Sciatic nerve (tissue), 2 donors: ENCODE measurements around the gene FAM53A. TPM values are rescaled to one million over a fixed set of nuclear protein-coding genes. Genes with fewer than 3 reads are reported as not detected.

Source experiments
- ATAC-seq: fragments of 200-7000 bp; cut with Tn5 transposase; one replicate; pipeline ENCODE4 v1.9.1; 2020; ENCODE audit warnings: mild to moderate bottlenecking, moderate library complexity
- DNase-seq: peaks from one replicate; pipeline ENCODE4 v3.0.0-alpha.2; 2020; ENCODE audit warnings: low spot score
- intact Hi-C: fragments of 100-400 bp; cut with DNase I; formaldehyde crosslinking; loops from one replicate; pipeline ENCODE4 v1.14.2; 2022
- total RNA-seq: library from RNA; stranded (reverse); fragmentation: NEBNext Ultra II Directional; extraction: Animal tissue kit (Norgen Biotek cat#: 25700); gene quantifications from one replicate; pipeline ENCODE4 v1.2.1, GENCODE V29; 2021
- donor health status: DM: no; HTN: no; CAD: no.
- donor health status: DM: no; HTN: no; CAD: no.

FAM53A gene
- total RNA-seq, 1 donor from 2014 or later, result 1.9 TPM

DNA sequence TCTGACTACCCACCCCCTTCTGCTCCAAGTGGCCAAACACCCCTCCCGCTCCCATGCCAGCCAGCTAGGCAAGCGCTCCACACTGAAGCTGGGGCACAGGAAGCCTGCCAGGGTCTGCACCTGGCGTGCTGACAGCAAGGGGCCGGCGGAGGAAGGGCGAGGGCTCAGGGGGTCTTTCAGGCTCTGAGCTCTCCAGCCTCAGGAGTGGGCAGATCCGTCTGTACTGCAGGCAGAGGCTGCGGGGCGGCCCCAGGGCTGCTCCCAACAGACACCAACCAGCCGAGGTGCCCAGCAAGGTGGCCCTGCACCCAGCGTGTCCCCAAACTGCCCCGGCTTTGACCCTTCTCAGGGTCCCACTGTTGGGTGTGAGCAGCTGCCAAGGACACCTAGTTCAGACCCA, 14.8 kb downstream of the FAM53A start:
- intact Hi-C loops, result no loop called here
- ATAC-seq, result no peak
- DNase-seq, result no peak

DNA sequence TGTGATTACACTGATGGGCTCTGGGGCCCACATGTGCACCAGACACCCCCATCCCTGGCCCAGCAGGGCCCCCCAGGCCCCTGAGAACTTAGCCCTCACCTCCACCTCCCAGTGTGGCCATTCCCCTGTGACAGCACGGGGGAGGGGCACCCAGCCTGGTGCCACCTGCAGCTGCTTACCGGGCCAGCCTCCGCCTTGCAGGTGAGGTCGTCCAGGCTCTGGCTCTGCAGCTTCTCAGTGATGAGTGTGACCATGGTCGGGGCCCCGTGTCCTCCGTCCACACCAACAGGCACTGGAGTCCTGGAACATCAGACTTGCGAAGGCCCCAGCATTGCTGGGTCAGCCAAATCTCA, 15.6 kb downstream of the FAM53A start:
- intact Hi-C loops, result no loop called here
- DNase-seq (no peak), ATAC-seq (no peak)

- intact Hi-C loops, result no loop called here
- DNase-seq, result no peak
- ATAC-seq, result no peak
These were observed 16.8 kb downstream of the FAM53A start for GRCh38 chr4:1667273-1667672.

DNA sequence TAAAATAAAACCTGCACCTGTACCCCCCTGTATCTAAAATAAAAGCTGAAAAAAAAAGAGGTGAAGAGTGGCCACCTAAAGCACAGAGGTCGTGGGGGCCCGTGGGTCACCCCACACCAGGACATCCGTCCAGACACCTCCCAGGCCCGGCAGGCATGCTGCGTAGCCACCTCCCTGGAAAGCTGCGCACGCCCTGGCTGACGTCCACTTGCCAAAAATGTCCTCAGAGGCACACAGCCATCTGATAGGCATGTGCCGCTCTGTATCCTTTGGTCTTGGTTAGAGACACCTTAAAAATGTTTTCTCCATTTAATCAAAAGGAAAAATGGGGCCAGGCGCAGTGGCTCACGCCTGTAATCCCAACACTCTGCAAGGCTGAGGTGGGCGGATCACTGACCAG, 17.7 kb downstream of the FAM53A start:
- no peak for ATAC-seq
- DNase-seq, result no peak
- intact Hi-C loops, result no loop called here

DNA sequence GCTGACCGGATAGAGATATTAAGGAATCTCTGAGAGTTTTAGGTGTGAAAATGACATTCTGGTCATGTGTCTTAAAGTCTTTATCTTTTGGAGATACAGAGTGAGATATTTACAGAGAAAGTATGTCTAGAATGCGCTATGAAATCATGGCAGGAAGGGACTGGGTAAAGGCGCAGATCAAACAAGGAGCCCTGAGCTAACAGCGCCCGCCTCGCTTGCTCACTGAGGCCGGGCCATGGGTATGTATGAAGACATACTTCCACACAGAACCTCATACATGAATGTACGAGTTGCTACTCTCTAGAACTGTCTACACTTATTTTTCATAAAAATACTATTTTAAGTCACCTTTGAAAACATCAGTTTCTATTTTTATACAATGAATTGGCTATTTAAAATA, 20.0 kb downstream of the FAM53A start:
- no peak for ATAC-seq
- intact Hi-C loops, result no loop called here
- no peak for DNase-seq

GRCh38 chr4:1663549-1663948, 20.6 kb downstream of the FAM53A start:
- no peak for DNase-seq

DNA sequence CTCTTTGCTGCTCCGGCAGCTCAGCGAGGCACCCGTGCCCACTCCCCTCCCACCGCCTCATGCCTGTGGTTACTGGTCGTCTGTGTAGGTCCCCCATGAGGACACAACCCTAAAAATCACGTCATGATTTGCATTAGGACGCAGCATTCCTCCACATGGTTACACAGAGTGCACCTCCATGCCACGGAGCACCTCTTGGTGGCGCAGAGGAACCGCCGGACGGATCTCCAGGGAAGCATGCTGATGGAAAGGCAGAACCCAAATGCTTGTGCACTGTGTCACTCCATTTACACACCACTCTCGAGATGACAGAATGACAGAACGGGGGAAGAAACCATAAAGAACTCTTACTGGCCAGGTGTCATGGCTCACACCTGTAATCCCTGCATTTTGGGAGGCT, 22.4 kb downstream of the FAM53A start:
- ATAC-seq (no peak), DNase-seq (no peak)
- intact Hi-C loops, result no loop called here

More at GRCh38 chr4:1663549-1663948, 20.6 kb downstream of the FAM53A start:
- ATAC-seq, result no peak
- intact Hi-C loops, result no loop called here

- DNase-seq (no peak), ATAC-seq (no peak)
- intact Hi-C loops, result no loop called here
These were observed 23.0 kb downstream of the FAM53A start for GRCh38 chr4:1660948-1661677.

DNA sequence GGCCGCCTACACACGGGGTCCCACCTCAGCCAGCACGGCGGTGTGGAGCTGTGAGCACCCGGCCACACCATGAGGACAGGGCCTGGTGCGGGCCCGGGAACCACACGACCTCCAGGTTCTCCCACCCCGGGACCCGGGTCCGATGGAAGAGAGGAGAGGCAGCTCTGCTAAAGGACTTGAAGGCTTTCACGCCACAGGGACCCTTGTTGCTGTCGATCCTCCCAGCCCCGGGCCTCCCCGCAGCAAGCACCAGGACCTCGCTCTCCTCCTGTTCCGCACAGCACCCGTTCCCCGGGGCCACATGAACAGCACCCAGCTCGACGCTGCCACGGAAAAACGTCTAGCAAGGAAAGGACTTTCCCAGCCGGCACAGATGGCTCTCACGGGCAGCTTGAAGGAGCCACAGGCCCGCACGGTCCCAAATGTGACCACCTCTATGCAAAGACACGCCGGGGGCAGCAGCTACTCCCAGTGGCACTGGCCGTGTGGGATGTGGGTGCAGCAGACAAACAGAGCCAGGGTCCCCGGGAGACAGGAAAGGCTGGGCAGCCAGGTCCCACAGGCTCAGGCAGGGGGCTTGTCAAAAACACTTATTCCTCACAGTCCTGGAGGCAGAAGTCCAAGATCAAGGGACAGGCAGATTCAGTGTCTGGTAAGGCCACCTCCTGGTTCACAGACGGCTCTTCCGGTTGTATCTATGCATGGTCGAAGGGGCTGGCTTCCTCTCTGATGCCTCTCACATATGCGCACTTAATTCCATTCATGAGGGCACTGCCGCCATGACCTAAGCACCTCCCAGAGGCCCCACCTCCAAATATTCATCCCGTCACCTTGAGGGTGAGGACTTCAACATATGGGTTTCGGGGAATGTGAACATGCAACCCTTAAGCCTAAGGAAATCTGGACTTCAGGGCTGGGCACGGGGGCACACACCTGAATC, 24.7 kb downstream of the FAM53A start:
- no peak for ATAC-seq
- DNase-seq, result no peak
- intact Hi-C loops, result no loop called here

GRCh38 chr4:1658581-1658980, 25.5 kb downstream of the FAM53A start:
- intact Hi-C loops, result no loop called here
- no peak for ATAC-seq
- no peak for DNase-seq

GRCh38 chr4:1658146-1658545, 26.0 kb downstream of the FAM53A start:
- DNase-seq, result no peak
- intact Hi-C loops, result no loop called here
- no peak for ATAC-seq

DNA sequence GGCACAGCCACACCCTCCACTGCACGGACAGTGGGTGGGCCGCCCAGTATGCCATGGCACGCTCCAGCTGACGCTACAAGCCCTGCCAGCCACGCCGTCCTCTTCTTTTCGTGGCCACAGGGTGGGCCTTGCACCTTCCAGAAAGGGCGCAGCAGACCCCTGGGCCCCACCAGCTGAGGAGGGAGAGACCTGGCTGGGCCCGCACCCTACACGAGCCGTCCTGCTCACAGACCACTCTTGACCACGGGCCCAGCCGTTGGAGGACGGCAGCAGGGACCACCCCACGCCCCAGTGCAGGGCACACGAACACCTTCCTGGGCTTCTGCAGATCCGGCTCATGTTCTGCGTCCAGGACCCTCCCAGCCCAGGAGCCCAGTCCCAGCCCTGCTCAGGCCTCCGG, 27.1 kb downstream of the FAM53A start:
- ATAC-seq (no peak), DNase-seq (no peak)
- intact Hi-C loops, result no loop called here

GRCh38 chr4:1656132-1656531, 28.0 kb downstream of the FAM53A start:
- DNase-seq, result no peak
- intact Hi-C loops, result no loop called here
- ATAC-seq, result no peak

DNA sequence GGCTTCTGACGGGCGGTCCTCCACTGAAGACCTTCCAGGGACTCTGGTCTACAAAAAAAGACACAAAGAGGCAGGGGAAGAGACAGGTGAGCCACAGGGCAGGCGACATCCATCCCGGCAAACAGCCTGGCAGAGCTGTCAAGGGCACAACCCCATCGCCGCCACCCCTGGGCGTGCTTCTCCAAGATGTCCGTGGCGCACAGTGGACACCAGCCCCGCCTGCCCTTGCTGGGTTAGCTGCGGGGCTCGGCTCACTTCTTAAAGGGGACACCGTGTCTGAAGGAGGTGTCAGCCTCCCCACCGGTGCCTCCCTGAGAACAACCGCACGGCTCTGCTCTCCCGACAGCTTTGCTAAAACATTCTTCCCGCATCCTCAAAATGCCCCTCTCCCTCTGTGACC, 28.4 kb downstream of the FAM53A start:
- no peak for DNase-seq
- intact Hi-C loops, result no loop called here
- ATAC-seq, result no peak

- no peak for ATAC-seq
- DNase-seq, result no peak
- intact Hi-C loops, result no loop called here
These were observed 29.0 kb downstream of the FAM53A start for GRCh38 chr4:1655081-1655480.

- DNase-seq (no peak), ATAC-seq (no peak)
- intact Hi-C loops, result no loop called here
These were observed 29.7 kb downstream of the FAM53A start for GRCh38 chr4:1654216-1654955.

GRCh38 chr4:1653776-1654175, 30.3 kb downstream of the FAM53A start:
- intact Hi-C loops, result no loop called here
- DNase-seq (no peak), ATAC-seq (no peak)

DNA sequence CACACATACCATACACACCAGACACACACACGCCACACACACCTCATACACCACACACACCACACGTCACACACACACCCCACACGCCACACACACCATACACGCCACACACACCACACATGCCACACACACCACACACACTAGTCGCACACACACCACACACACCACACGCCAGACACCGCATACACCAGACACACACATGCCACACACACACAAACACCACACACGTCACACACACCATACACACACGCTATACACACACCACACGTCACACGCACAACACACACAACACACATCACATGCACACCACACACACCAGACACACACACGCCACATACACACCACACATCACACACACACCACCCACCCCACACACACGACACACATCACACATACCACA, 32.0 kb downstream of the FAM53A start:
- ATAC-seq (no peak), DNase-seq (no peak)
- intact Hi-C loops, result no loop called here

GRCh38 chr4:1651609-1652008, 32.5 kb downstream of the FAM53A start:
- DNase-seq, result no peak
- no peak for ATAC-seq
- intact Hi-C loops, result no loop called here

GRCh38 chr4:1648962-1649361, 35.2 kb downstream of the FAM53A start:
- ATAC-seq, result no peak
- no peak for DNase-seq
- intact Hi-C loops, result no loop called here
